GM23338 (cell line): ENCODE measurements around the gene SLC35F6. TPM values are rescaled to one million over a fixed set of nuclear protein-coding genes. Genes with fewer than 3 reads are reported as not detected.

ENCODE experiments used
- ATAC-seq: fragments of 200-7000 bp; cut with Tn5 transposase; 3 replicates; pipeline ENCODE4 v1.9.1; 2020
- DNase-seq: peaks from one replicate; pipeline ENCODE4 v3.0.0-alpha.2; 2015; ENCODE audit warnings: low spot score
- H2AFZ ChIP-seq: fragments of 200-600 bp; sonication (generic); 2 replicates; pipeline ENCODE4 v1.8.0; 2016; ENCODE audit warnings: antibody characterized with exemption, mild to moderate bottlenecking, moderate library complexity
- H3F3A ChIP-seq: fragments of 200-600 bp; sonication (generic); replicated peaks from 2 replicates; pipeline ENCODE4 v1.8.0; 2017; ENCODE audit warnings: antibody characterized with exemption, mixed run types, low read depth
- H3K27ac ChIP-seq: fragments of 200-600 bp; sonication (generic); 2 replicates; pipeline ENCODE4 v1.6.1; 2016; ENCODE audit warnings: low read depth
- H3K27me3 ChIP-seq: fragments of 200-600 bp; sonication (generic); 2 replicates; pipeline ENCODE4 v1.8.0; 2016; ENCODE audit warnings: mild to moderate bottlenecking, mixed run types, moderate library complexity; ENCODE audit not compliant: insufficient read depth
- H3K36me3 ChIP-seq: fragments of 200-600 bp; sonication (generic); 2 replicates; pipeline ENCODE4 v1.8.0; 2016; ENCODE audit warnings: mild to moderate bottlenecking; ENCODE audit not compliant: insufficient read depth
- H3K4me1 ChIP-seq: fragments of 200-600 bp; sonication (generic); 2 replicates; pipeline ENCODE4 v1.8.0; 2016; ENCODE audit warnings: mild to moderate bottlenecking, moderate library complexity; ENCODE audit not compliant: insufficient read depth
- H3K4me2 ChIP-seq: fragments of 200-600 bp; sonication (generic); 2 replicates; pipeline ENCODE4 v1.7.1; 2017; ENCODE audit warnings: mixed run types
- H3K4me3 ChIP-seq: fragments of 200-600 bp; sonication (generic); 2 replicates; pipeline ENCODE4 v1.6.1; 2016; ENCODE audit warnings: mixed run types
- H3K79me2 ChIP-seq: fragments of 200-600 bp; sonication (generic); replicated peaks from 2 replicates; pipeline ENCODE4 v1.8.0; 2017; ENCODE audit warnings: mild to moderate bottlenecking; ENCODE audit not compliant: insufficient read depth
- H3K9me2 ChIP-seq: fragments of 200-600 bp; sonication (generic); 2 replicates; pipeline ENCODE4 v1.8.0; 2017; ENCODE audit not compliant: insufficient read depth
- H4K20me1 ChIP-seq: fragments of 200-600 bp; sonication (generic); replicated peaks from 2 replicates; pipeline ENCODE4 v1.8.0; 2017; ENCODE audit warnings: mild to moderate bottlenecking; ENCODE audit not compliant: insufficient read depth
- H3K27ac Mint-ChIP-seq: 2 replicates; pipeline ENCODE4 v1.8.0; 2020; ENCODE audit warnings: inconsistent platforms, mild to moderate bottlenecking, moderate library complexity, mixed read lengths
- H3K27me3 Mint-ChIP-seq: 3 replicates; pipeline ENCODE4 v1.8.0; 2022; ENCODE audit warnings: low read depth, mild to moderate bottlenecking, moderate library complexity, mixed read lengths, inconsistent platforms; ENCODE audit not compliant: insufficient read depth, poor library complexity
- H3K36me3 Mint-ChIP-seq: 3 replicates; pipeline ENCODE4 v1.8.0; 2021; ENCODE audit warnings: low read depth, mild to moderate bottlenecking, inconsistent platforms, moderate library complexity, mixed read lengths
- H3K4me1 Mint-ChIP-seq: 3 replicates; pipeline ENCODE4 v1.8.0; 2020; ENCODE audit warnings: mild to moderate bottlenecking, inconsistent platforms, mixed read lengths
- H3K4me3 Mint-ChIP-seq: 3 replicates; pipeline ENCODE4 v1.8.0; 2021; ENCODE audit warnings: moderate library complexity, mild to moderate bottlenecking, inconsistent platforms, mixed read lengths
- H3K9me3 Mint-ChIP-seq: 3 replicates; pipeline ENCODE4 v1.8.0; 2020; ENCODE audit warnings: moderate library complexity, mild to moderate bottlenecking, inconsistent platforms, mixed read lengths
- CREB1 ChIP-seq: fragments of 250-450 bp; sonication (Bioruptor Pico); IDR thresholded peaks from 2 replicates; pipeline ENCODE4 v1.5.0; 2020; ENCODE audit warnings: low read depth, mild to moderate bottlenecking, moderate library complexity
- EZH2 ChIP-seq: fragments of 200-600 bp; sonication (generic); IDR thresholded peaks from one replicate; pipeline ENCODE4 v1.8.0; 2017; ENCODE audit warnings: antibody characterized with exemption, mild to moderate bottlenecking, low read depth; ENCODE audit not compliant: unreplicated experiment
- EZH2phosphoT487 ChIP-seq: fragments of 200-600 bp; sonication (generic); IDR thresholded peaks from one replicate; pipeline ENCODE4 v1.8.1; 2018; ENCODE audit warnings: antibody characterized with exemption; ENCODE audit not compliant: unreplicated experiment
- JUNB ChIP-seq: IDR thresholded peaks from one replicate; pipeline ENCODE4 v1.6.1; 2016; ENCODE audit warnings: antibody characterized with exemption; ENCODE audit not compliant: unreplicated experiment
- NANOG ChIP-seq: IDR thresholded peaks from 2 replicates; pipeline ENCODE4 v1.6.1; 2016; ENCODE audit warnings: antibody characterized with exemption, borderline replicate concordance
- POLR2AphosphoS5 ChIP-seq: IDR thresholded peaks from 2 replicates; pipeline ENCODE4 v1.6.1; 2016; ENCODE audit warnings: antibody characterized with exemption, low read depth
- STAT1 ChIP-seq: IDR thresholded peaks from one replicate; pipeline ENCODE4 v1.6.1; 2016; ENCODE audit warnings: antibody characterized with exemption; ENCODE audit not compliant: unreplicated experiment
- ZNF331 ChIP-seq: fragments of 250-450 bp; sonication (Bioruptor Pico); IDR thresholded peaks from 2 replicates; pipeline ENCODE4 v1.5.0; 2020; ENCODE audit warnings: low read depth, mild to moderate bottlenecking, moderate library complexity
- polyA plus RNA-seq: library from polyadenylated mRNA; unstranded; fragments of >200 nt; fragmentation: Nextera tagmentation; extraction: Ambion mirVana; gene quantifications from 2 replicates; pipeline ENCODE4 v1.2.1, GENCODE V29; 2016
- total RNA-seq: library from RNA; depleted of rRNA; stranded (reverse); fragments of >200 nt; shearing (Covaris generic); gene quantifications from 2 replicates; pipeline ENCODE4 v1.2.3, GENCODE V29; 2014
- TF ChIP-seq, protein P1 (sequence below): IDR thresholded peaks from 2 replicates; pipeline ENCODE4 v1.6.1; 2016; ENCODE audit warnings: antibody characterized with exemption
- TF ChIP-seq, protein P2 (sequence below): IDR thresholded peaks from one replicate; pipeline ENCODE4 v1.6.1; 2018; ENCODE audit warnings: antibody characterized with exemption; ENCODE audit not compliant: unreplicated experiment
- TF ChIP-seq, protein P3 (sequence below): fragments of 250-450 bp; sonication (Bioruptor Pico); IDR thresholded peaks from 2 replicates; pipeline ENCODE4 v1.5.0; 2020; ENCODE audit warnings: mild to moderate bottlenecking, moderate library complexity
- TF ChIP-seq, protein P4 (sequence below), 2 experiments: fragments of 200-600 bp in 1 of 2; sonication (generic) in 1 of 2; conservative IDR thresholded peaks; 2 replicates each; pipeline versions ENCODE4 v1.5.1 to v1.6.1; 2016 to 2017; ENCODE audit warnings: antibody characterized with exemption in 2 of 2, low read depth in 2 of 2, mild to moderate bottlenecking in 2 of 2, moderate library complexity in 1 of 2

The SLC35F6 gene
- total and polyA plus RNA-seq, 2 experiments from 2014 or later = 6.0 to 15.0 TPM

DNA sequence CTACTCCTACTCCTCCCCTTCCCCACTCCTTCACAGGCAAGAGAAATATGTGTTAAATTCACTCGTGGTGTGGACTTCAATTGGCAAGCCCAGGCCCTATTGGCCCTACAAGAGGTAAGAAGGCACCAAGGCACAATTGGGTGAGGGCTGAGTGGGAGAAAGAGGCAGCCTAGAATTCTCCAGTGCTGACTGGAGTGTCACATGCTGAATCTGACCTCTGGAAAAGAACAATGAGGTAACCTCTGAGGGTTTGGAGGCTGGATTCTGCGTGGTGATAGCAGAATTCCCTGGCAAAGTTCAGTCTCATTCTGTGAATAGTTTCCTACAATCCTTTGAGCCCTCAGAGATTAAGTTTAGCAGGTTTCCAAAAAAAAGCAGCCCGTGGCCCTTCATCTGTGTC is 28.6 kb downstream of the SLC35F6 start:
- H3K4me3 Mint-ChIP-seq = no peak overlapping the region
- Histone ChIP-seq H3K4me3 (no peak overlapping the region), H3K4me1 (no peaks in the 10 kb centered on the region), H3F3A (no peaks in the 10 kb centered on the region), H4K20me1 (peaks cover 9% of the 10 kb centered on the region; the same call in 1 of the 2 replicates), H3K27ac (no peak overlapping the region), H3K79me2 (peaks cover 35% of the 10 kb centered on the region), H3K4me2 (no peak overlapping the region), H3K36me3 (peaks cover 21% of the 10 kb centered on the region), H3K9me2 (no peaks in the 10 kb centered on the region), H3K27me3 (no peaks in the 10 kb centered on the region), H2AFZ (no peak overlapping the region)
- peaks cover 2% of the 10 kb centered on the region for H3K27me3 Mint-ChIP-seq
- H3K27ac Mint-ChIP-seq = no peak overlapping the region
- ATAC-seq (no peak), DNase-seq (no peak)
- no peaks in the 10 kb centered on the region for H3K9me3 Mint-ChIP-seq
- H3K36me3 Mint-ChIP-seq = peaks cover 71% of the 10 kb centered on the region
- peaks cover 8% of the 10 kb centered on the region for H3K4me1 Mint-ChIP-seq
- TF ChIP-seq, protein P1, sequence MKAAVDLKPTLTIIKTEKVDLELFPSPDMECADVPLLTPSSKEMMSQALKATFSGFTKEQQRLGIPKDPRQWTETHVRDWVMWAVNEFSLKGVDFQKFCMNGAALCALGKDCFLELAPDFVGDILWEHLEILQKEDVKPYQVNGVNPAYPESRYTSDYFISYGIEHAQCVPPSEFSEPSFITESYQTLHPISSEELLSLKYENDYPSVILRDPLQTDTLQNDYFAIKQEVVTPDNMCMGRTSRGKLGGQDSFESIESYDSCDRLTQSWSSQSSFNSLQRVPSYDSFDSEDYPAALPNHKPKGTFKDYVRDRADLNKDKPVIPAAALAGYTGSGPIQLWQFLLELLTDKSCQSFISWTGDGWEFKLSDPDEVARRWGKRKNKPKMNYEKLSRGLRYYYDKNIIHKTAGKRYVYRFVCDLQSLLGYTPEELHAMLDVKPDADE = no peak
- TF ChIP-seq JUNB (no peak), EZH2phosphoT487 (no peak), ZNF331 (no peak), NANOG (no peak), POLR2AphosphoS5 (no peak), CREB1 (CRISPR knock-in tag) (no peak), EZH2 (no peak), STAT1 (no peak)
- TF ChIP-seq, protein P2, sequence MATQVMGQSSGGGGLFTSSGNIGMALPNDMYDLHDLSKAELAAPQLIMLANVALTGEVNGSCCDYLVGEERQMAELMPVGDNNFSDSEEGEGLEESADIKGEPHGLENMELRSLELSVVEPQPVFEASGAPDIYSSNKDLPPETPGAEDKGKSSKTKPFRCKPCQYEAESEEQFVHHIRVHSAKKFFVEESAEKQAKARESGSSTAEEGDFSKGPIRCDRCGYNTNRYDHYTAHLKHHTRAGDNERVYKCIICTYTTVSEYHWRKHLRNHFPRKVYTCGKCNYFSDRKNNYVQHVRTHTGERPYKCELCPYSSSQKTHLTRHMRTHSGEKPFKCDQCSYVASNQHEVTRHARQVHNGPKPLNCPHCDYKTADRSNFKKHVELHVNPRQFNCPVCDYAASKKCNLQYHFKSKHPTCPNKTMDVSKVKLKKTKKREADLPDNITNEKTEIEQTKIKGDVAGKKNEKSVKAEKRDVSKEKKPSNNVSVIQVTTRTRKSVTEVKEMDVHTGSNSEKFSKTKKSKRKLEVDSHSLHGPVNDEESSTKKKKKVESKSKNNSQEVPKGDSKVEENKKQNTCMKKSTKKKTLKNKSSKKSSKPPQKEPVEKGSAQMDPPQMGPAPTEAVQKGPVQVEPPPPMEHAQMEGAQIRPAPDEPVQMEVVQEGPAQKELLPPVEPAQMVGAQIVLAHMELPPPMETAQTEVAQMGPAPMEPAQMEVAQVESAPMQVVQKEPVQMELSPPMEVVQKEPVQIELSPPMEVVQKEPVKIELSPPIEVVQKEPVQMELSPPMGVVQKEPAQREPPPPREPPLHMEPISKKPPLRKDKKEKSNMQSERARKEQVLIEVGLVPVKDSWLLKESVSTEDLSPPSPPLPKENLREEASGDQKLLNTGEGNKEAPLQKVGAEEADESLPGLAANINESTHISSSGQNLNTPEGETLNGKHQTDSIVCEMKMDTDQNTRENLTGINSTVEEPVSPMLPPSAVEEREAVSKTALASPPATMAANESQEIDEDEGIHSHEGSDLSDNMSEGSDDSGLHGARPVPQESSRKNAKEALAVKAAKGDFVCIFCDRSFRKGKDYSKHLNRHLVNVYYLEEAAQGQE = no peak
- TF ChIP-seq, protein P3, sequence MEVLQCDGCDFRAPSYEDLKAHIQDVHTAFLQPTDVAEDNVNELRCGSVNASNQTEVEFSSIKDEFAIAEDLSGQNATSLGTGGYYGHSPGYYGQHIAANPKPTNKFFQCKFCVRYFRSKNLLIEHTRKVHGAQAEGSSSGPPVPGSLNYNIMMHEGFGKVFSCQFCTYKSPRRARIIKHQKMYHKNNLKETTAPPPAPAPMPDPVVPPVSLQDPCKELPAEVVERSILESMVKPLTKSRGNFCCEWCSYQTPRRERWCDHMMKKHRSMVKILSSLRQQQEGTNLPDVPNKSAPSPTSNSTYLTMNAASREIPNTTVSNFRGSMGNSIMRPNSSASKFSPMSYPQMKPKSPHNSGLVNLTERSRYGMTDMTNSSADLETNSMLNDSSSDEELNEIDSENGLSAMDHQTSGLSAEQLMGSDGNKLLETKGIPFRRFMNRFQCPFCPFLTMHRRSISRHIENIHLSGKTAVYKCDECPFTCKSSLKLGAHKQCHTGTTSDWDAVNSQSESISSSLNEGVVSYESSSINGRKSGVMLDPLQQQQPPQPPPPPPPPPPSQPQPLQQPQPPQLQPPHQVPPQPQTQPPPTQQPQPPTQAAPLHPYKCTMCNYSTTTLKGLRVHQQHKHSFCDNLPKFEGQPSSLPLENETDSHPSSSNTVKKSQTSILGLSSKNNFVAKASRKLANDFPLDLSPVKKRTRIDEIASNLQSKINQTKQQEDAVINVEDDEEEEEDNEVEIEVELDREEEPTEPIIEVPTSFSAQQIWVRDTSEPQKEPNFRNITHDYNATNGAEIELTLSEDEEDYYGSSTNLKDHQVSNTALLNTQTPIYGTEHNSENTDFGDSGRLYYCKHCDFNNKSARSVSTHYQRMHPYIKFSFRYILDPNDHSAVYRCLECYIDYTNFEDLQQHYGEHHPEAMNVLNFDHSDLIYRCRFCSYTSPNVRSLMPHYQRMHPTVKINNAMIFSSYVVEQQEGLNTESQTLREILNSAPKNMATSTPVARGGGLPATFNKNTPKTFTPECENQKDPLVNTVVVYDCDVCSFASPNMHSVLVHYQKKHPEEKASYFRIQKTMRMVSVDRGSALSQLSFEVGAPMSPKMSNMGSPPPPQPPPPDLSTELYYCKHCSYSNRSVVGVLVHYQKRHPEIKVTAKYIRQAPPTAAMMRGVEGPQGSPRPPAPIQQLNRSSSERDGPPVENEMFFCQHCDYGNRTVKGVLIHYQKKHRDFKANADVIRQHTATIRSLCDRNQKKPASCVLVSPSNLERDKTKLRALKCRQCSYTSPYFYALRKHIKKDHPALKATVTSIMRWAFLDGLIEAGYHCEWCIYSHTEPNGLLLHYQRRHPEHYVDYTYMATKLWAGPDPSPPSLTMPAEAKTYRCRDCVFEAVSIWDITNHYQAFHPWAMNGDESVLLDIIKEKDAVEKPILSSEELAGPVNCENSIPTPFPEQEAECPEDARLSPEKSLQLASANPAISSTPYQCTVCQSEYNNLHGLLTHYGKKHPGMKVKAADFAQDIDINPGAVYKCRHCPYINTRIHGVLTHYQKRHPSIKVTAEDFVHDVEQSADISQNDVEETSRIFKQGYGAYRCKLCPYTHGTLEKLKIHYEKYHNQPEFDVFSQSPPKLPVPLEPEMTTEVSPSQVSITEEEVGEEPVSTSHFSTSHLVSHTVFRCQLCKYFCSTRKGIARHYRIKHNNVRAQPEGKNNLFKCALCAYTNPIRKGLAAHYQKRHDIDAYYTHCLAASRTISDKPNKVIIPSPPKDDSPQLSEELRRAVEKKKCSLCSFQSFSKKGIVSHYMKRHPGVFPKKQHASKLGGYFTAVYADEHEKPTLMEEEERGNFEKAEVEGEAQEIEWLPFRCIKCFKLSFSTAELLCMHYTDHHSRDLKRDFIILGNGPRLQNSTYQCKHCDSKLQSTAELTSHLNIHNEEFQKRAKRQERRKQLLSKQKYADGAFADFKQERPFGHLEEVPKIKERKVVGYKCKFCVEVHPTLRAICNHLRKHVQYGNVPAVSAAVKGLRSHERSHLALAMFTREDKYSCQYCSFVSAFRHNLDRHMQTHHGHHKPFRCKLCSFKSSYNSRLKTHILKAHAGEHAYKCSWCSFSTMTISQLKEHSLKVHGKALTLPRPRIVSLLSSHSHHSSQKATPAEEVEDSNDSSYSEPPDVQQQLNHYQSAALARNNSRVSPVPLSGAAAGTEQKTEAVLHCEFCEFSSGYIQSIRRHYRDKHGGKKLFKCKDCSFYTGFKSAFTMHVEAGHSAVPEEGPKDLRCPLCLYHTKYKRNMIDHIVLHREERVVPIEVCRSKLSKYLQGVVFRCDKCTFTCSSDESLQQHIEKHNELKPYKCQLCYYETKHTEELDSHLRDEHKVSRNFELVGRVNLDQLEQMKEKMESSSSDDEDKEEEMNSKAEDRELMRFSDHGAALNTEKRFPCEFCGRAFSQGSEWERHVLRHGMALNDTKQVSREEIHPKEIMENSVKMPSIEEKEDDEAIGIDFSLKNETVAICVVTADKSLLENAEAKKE = no peak
- TF ChIP-seq, protein P4, sequence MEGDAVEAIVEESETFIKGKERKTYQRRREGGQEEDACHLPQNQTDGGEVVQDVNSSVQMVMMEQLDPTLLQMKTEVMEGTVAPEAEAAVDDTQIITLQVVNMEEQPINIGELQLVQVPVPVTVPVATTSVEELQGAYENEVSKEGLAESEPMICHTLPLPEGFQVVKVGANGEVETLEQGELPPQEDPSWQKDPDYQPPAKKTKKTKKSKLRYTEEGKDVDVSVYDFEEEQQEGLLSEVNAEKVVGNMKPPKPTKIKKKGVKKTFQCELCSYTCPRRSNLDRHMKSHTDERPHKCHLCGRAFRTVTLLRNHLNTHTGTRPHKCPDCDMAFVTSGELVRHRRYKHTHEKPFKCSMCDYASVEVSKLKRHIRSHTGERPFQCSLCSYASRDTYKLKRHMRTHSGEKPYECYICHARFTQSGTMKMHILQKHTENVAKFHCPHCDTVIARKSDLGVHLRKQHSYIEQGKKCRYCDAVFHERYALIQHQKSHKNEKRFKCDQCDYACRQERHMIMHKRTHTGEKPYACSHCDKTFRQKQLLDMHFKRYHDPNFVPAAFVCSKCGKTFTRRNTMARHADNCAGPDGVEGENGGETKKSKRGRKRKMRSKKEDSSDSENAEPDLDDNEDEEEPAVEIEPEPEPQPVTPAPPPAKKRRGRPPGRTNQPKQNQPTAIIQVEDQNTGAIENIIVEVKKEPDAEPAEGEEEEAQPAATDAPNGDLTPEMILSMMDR (conservative IDR thresholded peaks at IDR 0.05; ENCODE audit: low read depth in 2 of 2) = no peak
